A673 (cell line): Measurements from ENCODE around the gene DPP10. TPM values are rescaled to one million over a fixed set of nuclear protein-coding genes. Genes with fewer than 3 reads are reported as not detected.

Experiments
- BruUV-seq: library from RNA; stranded (reverse); fragments of 400-500 nt; replicated peaks from 2 replicates; lab custom pipeline; 2021; lab: Mats Ljungman, UMichigan
- CTCF ChIA-PET: fragments of 300-600 bp; sonication (Branson Sonifier 250); formaldehyde crosslinking; loops from one replicate; lab custom pipeline; 2022; ENCODE audit warnings: antibody characterized with exemption; lab: Charles Lee
- POLR2A ChIA-PET: fragments of 300-600 bp; sonication (Branson Sonifier 250); formaldehyde crosslinking; loops from one replicate; lab custom pipeline; 2022; ENCODE audit warnings: antibody characterized with exemption; ENCODE audit not compliant: low non-redundant PET; lab: Charles Lee
- DNase-seq: peaks from one replicate; pipeline ENCODE4 v3.0.0-alpha.2; 2015; ENCODE audit warnings: low spot score
- H3K27ac ChIP-seq: fragments of 200-600 bp; sonication (generic); 2 replicates; pipeline ENCODE4 v1.5.1; 2016; ENCODE audit warnings: mixed run types, low read depth, mild to moderate bottlenecking, mixed read lengths, antibody characterized with exemption, low read length; ENCODE audit not compliant: poor library complexity, severe bottlenecking
- H3K27me3 ChIP-seq: fragments of 200-600 bp; sonication (generic); replicated peaks from 2 replicates; pipeline ENCODE4 v1.6.1; 2017; ENCODE audit warnings: mixed run types, low read depth, mild to moderate bottlenecking, mixed read lengths, antibody characterized with exemption, low read length; ENCODE audit not compliant: insufficient read depth, poor library complexity
- H3K36me3 ChIP-seq: fragments of 200-600 bp; sonication (generic); 2 replicates; pipeline ENCODE4 v1.6.1; 2016; ENCODE audit warnings: mixed run types, mild to moderate bottlenecking, mixed read lengths, antibody characterized with exemption, low read length; ENCODE audit not compliant: insufficient read depth, poor library complexity, severe bottlenecking
- H3K4me1 ChIP-seq: fragments of 200-600 bp; sonication (generic); 2 replicates; pipeline ENCODE4 v1.6.1; 2017; ENCODE audit warnings: mixed run types, mild to moderate bottlenecking, mixed read lengths, antibody characterized with exemption, low read length; ENCODE audit not compliant: insufficient read depth, poor library complexity, severe bottlenecking
- H3K4me3 ChIP-seq: fragments of 200-600 bp; sonication (generic); 2 replicates; pipeline ENCODE4 v1.5.1; 2016; ENCODE audit warnings: low read depth, mixed run types, mild to moderate bottlenecking, mixed read lengths, low read length; ENCODE audit not compliant: poor library complexity, severe bottlenecking
- H3K9me3 ChIP-seq: fragments of 200-600 bp; sonication (generic); 2 replicates; pipeline ENCODE4 v1.6.1; 2016; ENCODE audit warnings: mixed run types, low read depth, mild to moderate bottlenecking, mixed read lengths, antibody characterized with exemption, low read length; ENCODE audit not compliant: poor library complexity, severe bottlenecking
- CTCF ChIP-seq: fragments of 300-800, 200-600 bp; sonication (generic); conservative IDR thresholded peaks from 2 replicates; pipeline ENCODE4 v1.5.1; 2017; ENCODE audit warnings: low read depth, mild to moderate bottlenecking, antibody characterized with exemption, low read length, moderate library complexity, mixed read lengths
- EZH2 ChIP-seq: fragments of 200-600 bp; sonication (generic); IDR thresholded peaks from 2 replicates; pipeline ENCODE4 v1.6.1; 2017; ENCODE audit warnings: borderline replicate concordance, low read depth, mild to moderate bottlenecking, mixed read lengths, antibody characterized with exemption, low read length; ENCODE audit not compliant: poor library complexity, severe bottlenecking
- intact Hi-C: fragments of 100-400 bp; cut with micrococcal nuclease; formaldehyde crosslinking; loops from one replicate; pipeline ENCODE4 v1.10.0; 2022; ENCODE audit not compliant: unreplicated experiment
- total RNA-seq: library from RNA; stranded (reverse); gene quantifications from 2 replicates; pipeline ENCODE4 v1.2.3, GENCODE V29; 2021

DPP10 gene
- total RNA-seq, 1 experiment from 2014 or later, result not detected

GRCh38 chr2:115738111-115738510 lies 1295.7 kb downstream of the DPP10 start:
- no peak for TF ChIP-seq EZH2
- intact Hi-C loops, result no loop called here
- no TSS peak for BruUV-seq

GRCh38 chr2:115739574-115739973 lies 1297.1 kb downstream of the DPP10 start:
- Histone ChIP-seq H3K4me1 (no peaks in the 10 kb centered on the region), H3K27me3 (no peaks in the 10 kb centered on the region), H3K36me3 (no peaks in the 10 kb centered on the region), H3K4me3 (no peak overlapping the region), H3K27ac (no peak overlapping the region), H3K9me3 (peaks cover 6% of the 10 kb centered on the region)
- POLR2A ChIA-PET, result no interaction called here
- BruUV-seq, result no TSS peak
- CTCF ChIA-PET, result no interaction called here
- DNase-seq, result no peak
- intact Hi-C loops, result no loop called here
- TF ChIP-seq EZH2, result no peak

More at GRCh38 chr2:115738111-115738510, 1295.7 kb downstream of the DPP10 start:
- peaks cover 3% of the 10 kb centered on the region for H3K9me3 ChIP-seq
- H3K36me3 ChIP-seq, result no peaks in the 10 kb centered on the region
- no peak for DNase-seq
- CTCF ChIA-PET, result no interaction called here
- H3K4me1 ChIP-seq, result no peaks in the 10 kb centered on the region
- no peaks in the 10 kb centered on the region for H3K27me3 ChIP-seq
- no peak overlapping the region for H3K27ac ChIP-seq
- H3K4me3 ChIP-seq, result no peak overlapping the region
- POLR2A ChIA-PET, result no interaction called here

- Histone ChIP-seq H3K27ac (no peak overlapping the region), H3K4me3 (no peak overlapping the region), H3K36me3 (no peaks in the 10 kb centered on the region), H3K27me3 (no peaks in the 10 kb centered on the region), H3K4me1 (no peaks in the 10 kb centered on the region), H3K9me3 (peaks cover 25% of the 10 kb centered on the region)
- intact Hi-C loops, result no loop called here
- no peak for DNase-seq
- ChIA-PET POLR2A (no interaction called here), CTCF (no interaction called here)
- TF ChIP-seq CTCF (no peak), EZH2 (no peak)
- no TSS peak for BruUV-seq
Observed at GRCh38 chr2:115746151-115746550, 1303.7 kb downstream of the DPP10 start.

GRCh38 chr2:115757286-115757685 lies 1314.8 kb downstream of the DPP10 start:
- TF ChIP-seq EZH2 (no peak), CTCF (no peak)
- ChIA-PET CTCF (no interaction called here), POLR2A (no interaction called here)
- Histone ChIP-seq H3K27me3 (no peaks in the 10 kb centered on the region), H3K4me1 (no peaks in the 10 kb centered on the region), H3K36me3 (no peaks in the 10 kb centered on the region), H3K9me3 (peaks cover 7% of the 10 kb centered on the region), H3K27ac (no peak overlapping the region), H3K4me3 (no peak overlapping the region)
- intact Hi-C loops, result no loop called here
- no TSS peak for BruUV-seq
- DNase-seq, result no peak
